HEK293 (cell line): Measurements from ENCODE around the gene PACSIN2.

Source experiments
- ZBTB20 ChIP-seq: fragments of 450-650 bp; formaldehyde crosslinking; IDR thresholded peaks from 2 replicates; pipeline ENCODE4 v1.5.1; 2016; ENCODE audit warnings: missing biosample characterization, missing genetic modification characterization
- ZNF624 ChIP-seq: fragments of 450-650 bp; formaldehyde crosslinking; IDR thresholded peaks from 2 replicates; pipeline ENCODE4 v1.5.1; 2017; ENCODE audit warnings: missing biosample characterization, missing genetic modification characterization
- ZNF692 ChIP-seq: fragments of 450-650 bp; formaldehyde crosslinking; IDR thresholded peaks from 2 replicates; pipeline ENCODE4 v1.5.1; 2016; ENCODE audit warnings: missing biosample characterization, missing genetic modification characterization

- TF ChIP-seq ZNF624 = no peak
- no peak for TF ChIP-seq ZBTB20 (tag by site-specific recombination)
- TF ChIP-seq ZNF692 (tag by site-specific recombination) = no peak
Measured at GRCh38 chr22:42881298-42881697, 133.7 kb downstream of the PACSIN2 start.
